HG03025 (cell line): ENCODE measurements around the gene TMEM240.
"Not testable (repeated sequence)": the region's sequence is repeated elsewhere in the genome, so short reads cannot be mapped to it uniquely, and the experiment has no call there.

ENCODE experiments used
- ATAC-seq: cut with Tn5 transposase; IDR thresholded peaks from one replicate; pipeline ENCODE4 v1.9.1; 2021; ENCODE audit warnings: mild to moderate bottlenecking, moderate library complexity; ENCODE audit not compliant: unreplicated experiment, low FRiP score

The TMEM240 gene

DNA sequence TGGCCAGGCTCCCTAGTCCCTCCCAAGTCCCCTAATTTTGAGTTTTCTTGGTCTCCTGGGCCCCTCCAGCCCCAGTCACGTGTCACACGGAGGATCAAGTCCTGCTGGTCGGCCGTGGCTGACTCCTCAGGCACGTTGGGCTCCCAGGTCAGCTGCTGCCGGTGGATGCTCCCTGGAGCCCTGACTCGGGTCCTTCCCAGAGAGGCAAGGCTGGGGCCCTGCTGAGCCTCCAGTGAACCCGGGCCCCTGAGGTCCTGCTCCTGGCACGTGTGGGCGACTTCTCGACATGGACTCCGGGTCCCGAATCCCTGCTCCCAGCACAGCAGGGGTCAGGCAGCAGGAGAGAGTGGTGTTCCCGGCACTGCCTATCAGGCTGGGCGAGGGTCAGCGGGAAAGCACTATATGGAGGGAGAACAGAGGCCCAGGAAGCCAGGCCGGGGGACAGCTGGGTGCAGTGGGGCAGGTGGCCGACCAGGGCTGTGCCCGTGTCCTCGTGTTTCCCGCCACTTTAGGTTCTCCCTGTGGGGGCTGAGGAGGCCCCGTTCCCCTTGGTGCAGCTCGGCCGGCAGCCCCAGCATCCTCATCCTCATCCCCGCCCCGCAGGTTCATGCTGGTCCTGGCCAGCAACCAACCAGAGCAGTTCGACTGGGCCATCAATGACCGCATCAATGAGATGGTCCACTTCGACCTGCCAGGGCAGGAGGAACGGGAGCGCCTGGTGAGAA, 13.2 kb downstream of the TMEM240 start:
- ATAC-seq = no peak

DNA sequence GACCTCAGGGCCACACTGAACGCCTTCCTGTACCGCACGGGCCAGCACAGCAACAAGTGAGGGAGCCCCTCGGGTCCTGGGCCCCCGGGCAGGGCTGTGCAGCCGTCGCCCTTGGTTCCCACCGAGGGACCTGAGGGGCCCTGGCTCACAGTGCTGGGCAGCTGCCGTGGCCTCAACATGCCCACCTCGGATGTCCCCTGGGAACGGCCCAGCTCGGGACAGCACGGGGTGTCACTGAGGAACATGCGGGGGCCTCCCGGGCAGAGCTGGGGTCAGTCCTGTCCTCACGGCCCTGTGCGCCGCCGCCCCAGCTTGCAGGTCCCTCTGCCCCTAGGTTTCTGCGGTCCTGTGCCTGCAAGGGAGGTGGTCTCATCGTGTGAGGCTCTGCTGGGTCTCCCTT, 13.9 kb downstream of the TMEM240 start:
- ATAC-seq = not testable (repeated sequence)

DNA sequence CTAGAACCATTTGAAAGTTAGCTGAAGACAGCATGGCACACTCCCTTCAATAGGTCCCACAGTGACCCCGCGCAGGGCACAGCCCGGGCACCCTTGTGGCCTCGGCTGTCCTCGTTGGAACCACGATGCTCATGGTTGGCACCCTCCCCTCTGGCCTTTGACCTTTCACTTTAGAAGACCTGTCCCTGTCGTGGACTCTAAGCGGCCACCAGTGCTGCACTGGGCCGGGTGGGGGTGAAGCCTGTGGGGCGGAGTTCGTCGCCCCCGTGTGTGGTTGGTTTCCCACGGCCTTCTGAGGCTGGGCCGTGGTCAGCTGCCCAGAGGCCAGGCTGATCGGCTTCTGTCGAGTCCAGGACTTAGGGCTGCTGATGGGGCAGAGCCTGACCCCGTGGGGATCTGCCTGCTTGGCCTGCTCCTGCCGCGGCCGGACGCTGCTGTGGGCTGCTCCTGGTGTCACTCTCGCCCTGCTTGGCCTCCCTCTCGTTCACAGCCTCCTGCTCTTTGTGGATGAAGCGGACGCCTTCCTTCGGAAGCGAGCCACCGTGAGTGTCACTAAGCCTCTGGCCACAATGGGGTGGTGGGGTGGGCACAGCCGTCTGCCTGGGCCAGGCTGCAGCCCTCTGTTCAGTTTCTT, 15.6 kb downstream of the TMEM240 start:
- ATAC-seq = not testable (repeated sequence)

DNA sequence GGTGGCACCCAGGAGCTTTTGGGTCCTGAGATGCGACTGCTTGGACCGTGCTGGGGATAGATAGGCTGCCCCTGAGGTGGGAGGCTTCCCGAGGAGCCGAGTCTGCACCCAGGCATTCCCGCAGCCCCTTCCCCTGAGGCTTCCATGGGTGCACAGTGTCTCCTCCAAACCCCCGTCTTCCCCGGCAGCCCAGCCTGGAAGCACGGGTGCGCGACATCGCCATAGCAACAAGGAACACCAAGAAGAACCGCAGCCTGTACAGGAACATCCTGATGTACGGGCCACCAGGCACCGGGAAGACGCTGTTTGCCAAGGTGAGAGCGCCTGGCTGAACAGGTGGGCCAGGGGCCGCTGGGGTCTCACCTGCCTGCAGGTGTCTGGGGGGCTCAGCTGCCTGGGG, 16.8 kb downstream of the TMEM240 start:
- not testable (repeated sequence) for ATAC-seq

DNA sequence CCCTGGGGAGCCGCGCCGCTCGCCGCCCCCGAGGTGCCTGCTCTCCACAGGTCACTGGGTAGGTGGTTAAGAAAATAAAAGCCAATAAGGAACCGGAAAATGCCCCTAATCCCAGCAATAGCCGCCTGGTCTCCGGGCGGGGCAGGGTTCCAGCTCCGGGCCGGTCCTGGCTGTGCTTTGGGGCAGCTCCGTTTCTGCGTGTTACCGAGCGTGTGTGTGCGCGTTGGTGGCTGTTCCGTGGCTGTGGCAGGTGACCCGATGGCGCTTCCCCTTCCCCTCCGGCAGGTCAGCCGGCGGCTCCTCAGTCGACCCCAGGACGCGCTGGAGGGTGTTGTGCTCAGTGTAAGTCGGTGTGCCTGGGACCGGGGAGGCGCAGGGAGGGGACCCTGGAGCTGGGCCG, 17.2 kb downstream of the TMEM240 start:
- not testable (repeated sequence) for ATAC-seq

DNA sequence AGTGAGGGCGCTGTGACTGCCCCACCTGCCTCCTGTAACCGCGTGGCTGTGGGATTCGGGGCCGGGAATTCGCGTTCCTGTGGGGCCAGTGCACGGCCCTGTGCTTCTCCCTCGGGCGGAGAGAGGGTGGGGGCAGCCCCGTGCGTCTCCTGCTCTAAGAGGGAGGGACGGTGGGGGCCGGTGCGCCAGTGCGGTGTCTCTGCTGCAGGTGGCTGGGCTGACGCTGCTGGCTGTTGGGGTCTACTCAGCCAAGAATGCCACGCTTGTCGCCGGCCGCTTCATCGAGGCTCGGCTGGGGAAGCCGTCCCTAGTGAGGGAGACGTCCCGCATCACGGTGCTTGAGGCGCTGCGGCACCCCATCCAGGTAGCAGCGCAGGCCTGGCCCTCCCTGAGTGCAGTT, 17.9 kb downstream of the TMEM240 start:
- not testable (repeated sequence) for ATAC-seq

DNA sequence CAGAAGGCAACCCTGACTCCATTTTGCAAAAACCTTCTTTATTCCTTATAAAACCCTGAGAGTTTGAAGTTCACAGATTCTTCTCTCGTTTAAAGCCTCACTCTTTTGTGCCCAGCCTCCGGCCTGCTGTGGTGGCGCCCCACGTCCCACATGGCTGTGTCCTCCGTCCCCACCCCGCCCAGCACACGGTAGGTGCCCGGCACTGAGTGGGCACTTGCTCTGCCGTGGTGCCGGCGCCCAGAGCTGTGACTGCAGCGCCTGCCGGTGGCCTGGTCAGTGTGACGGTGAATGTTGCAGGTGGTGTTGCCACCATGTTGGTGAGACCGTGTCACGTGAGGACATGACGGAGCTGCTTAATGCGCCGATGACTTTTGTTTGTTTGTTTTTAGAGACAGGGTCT, 19.1 kb downstream of the TMEM240 start:
- ATAC-seq = no peak

DNA sequence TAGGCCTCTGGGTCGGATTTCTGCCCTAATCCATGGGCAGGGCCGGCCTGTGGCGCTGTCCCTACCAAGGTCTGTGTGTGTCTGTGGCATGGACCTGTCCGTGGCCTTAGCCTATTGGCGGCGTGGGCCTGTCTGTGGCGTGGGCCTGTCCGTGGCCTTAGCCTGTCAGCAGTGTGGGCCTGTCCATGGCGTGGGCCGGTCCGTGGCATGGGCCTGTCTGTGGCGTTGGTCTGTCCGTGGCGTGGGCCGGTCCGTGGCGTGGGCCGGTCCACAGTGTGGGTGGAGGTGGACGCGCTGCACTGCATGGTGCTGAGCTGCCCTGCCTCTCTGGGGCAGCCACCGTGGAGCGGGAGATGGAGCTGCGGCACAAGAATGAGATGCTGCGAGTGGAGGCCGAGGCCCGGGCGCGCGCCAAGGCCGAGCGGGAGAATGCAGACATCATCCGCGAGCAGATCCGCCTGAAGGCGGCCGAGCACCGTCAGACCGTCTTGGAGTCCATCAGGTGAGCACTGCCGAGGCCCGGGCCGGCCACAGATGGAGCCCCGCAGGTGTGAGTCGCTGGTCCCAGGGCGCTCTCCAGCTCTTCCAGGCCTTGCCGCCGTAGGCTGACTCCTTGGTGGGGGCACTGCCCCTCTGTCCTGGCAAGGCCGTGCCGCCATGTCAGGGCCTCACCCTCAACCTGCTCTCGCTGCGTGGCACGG, 20.5 kb downstream of the TMEM240 start:
- not testable (repeated sequence) for ATAC-seq

DNA sequence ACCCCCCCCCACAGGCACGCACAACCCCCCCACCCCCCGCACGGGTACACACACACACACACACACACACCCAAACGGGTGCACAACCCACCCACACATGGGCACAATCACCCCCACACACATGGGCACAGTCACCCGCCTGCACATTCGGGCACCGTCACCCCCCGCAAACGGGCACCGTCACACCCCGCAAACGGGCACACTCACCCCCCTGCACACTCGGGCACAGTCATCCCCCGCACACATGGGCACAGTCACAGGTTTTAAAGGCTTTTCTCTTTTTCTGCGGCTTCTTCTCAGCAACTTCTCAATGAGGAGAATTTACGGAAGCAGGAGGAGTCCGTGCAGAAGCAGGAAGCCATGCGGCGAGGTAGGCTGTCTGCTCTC, 21.8 kb downstream of the TMEM240 start:
- not testable (repeated sequence) for ATAC-seq

DNA sequence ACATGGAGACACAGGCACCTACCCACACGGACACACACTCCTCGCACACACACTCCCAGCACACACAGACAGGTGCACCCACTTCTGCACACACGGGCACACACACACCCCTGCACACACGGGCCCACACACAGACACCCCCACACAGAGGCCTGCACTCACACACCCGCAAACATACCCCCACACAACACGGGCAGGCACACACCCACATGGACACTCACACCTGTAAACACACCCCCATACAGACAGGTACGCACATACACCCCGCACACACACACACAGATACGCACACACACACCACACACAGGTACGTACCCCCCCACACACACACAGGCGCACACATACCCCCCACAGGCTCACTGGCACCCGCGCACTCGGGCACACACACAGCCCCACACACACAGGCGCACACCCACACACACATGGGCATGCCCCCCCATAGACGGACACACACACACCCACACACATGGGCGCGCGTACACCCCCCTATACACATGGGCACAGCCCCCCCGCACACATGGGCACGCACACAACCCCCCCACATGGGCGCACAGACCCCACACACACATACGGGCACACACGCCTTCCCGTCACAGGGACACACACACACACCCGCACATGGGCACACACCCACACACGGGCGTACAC, 22.3 kb downstream of the TMEM240 start:
- no peak for ATAC-seq

DNA sequence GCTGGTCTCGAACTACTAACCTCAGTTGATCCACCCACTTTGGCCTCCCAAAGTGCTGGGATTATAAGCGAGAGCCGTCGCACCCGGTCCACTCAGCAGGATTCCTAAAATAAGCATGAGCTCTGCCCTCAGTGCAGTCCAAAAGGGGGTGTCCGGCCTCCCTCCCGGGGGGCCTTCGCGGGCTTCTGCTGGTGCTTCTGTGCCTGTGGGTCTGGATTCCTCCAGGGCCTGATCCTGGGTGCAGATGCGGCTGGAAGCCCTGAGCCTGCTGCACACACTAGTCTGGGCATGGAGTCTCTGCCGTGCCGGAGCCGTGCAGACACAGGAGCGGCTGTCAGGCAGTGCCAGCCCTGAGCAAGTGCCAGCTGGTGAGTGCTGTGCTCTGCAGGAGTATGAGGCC, 23.5 kb downstream of the TMEM240 start:
- not testable (repeated sequence) for ATAC-seq

DNA sequence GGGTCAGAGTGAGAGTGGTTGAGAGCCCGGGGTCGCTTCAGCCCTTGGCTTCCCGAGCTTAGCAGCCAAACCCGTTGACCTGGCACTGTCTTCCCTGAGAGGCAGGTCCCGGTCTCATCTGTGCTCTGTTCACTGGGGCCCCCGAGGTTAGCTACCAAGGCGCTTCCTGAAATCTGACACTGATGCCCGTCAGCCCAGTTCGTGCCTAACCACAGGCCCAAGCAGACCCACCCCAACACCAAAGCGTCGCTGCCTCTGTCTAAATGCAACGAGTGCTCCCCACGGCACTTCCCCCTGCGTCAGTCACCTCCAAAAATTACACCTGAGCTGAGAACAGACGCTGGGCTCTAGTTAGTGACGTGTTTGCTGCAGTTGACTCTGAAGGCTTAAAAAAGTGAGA, 26.0 kb downstream of the TMEM240 start:
- not testable (repeated sequence) for ATAC-seq

DNA sequence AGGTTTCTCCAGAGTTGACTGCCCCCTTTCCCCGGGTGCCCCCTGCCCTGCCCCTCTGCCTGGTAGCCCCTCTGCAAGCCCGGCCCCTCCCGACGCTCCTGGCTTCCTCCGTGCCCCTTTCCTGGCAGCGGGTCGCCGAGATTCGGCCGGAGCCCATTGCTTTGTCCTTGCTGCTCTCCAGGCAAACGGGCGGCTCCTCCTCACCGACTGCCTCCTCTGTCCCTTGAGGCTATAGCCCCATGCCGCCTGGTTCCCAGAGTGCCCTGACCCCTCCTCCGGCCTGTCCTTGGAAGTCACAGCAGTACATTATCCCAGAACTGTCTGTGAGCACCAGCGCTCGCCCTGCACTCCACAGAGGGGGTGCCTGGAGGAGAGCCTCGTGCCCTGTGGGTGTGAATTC, 26.7 kb downstream of the TMEM240 start:
- not testable (repeated sequence) for ATAC-seq

DNA sequence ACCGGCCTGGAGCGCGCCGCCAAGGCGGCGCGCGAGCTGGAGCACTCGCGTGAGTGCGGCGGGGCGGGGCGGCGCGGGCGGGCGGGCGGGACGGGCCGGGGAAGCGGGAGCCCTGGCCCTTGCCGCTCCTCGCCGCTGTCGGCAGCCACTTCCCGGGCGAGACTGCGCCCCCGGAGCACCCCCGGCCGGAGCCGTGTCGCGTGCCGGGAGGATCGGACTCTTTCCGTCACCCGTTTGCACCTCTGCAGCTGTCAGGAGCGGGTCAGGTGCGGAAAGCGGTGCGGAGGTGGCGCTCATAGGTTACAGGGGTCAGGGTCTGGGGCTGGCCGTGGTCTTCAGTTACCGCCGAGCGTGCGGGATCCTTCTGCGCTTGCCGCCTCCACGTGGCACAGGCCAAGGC, 28.0 kb downstream of the TMEM240 start:
- ATAC-seq = peak; percentile 7

DNA sequence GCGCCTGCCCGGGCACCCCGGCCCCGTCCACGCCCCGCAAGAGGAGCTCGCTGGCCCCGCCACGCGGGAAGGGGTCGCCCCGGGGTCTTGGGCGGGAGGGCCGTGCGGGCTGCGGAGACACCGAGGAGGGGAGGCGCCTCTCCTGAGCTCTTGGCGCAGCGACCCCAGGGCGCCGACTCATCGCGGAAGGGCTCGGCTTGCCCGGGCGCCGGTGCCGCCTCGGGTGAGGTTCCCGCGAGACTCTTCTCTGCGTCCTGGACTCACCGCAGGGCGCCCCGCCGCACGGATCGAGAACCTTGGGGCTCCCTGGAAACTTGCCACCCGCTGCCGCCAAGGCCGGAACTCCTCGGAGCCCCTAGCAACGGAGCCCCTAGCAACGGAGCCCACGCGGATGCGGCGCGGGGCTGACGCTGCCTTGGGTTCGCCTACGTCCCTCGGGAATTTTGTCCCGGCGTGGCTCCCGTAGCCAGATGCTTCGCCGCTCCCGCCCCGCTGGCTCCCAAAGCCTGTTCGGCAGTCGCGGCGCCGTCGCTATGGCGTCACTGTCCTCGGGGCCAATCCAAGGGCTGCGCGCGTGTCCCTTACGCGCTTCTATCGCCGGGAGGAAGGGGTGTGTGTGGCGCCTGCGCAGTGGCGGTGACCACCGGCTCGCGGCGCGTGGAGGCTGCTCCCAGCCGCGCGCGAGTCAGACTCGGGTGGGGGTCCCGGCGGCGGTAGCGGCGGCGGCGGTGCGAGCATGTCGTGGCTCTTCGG, 28.7 kb downstream of the TMEM240 start, which contains the start of gene ATAD3A:
Gene ATAD3A (plus strand): TSS at position 630 of the 753 bp plus-strand sequence. CDS start 107 bp downstream, at position 737.
- peak; percentile 76 for ATAC-seq

DNA sequence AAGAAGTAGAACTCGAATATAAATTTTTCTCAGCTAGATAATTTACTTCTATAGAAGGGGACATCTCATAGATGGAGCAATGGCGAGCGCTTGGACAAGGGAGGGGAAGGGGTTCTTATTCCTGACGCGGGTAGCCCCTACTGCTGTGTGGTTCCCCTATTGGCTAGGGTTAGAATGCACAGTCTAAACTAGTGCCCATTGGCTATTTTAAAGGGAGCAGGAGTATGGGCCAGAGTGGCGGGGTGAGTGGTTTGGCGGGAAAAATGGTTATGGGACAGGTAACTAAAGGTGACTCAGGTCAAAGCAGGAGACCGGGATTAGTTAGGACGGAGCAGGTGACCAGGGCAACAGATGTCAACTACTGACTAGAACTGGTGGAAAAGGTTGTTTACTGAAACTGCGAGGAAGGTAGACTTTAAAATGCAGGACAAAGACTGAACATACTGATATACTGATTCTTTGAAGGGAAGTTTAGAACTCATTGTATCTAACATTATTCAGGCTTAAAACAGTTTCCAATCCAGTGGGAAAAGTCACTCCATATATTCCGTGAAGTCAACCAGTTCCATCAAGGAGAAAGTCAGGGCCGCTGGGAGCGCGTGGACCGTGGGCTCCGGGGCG, 29.4 kb downstream of the TMEM240 start:
- no peak for ATAC-seq

DNA sequence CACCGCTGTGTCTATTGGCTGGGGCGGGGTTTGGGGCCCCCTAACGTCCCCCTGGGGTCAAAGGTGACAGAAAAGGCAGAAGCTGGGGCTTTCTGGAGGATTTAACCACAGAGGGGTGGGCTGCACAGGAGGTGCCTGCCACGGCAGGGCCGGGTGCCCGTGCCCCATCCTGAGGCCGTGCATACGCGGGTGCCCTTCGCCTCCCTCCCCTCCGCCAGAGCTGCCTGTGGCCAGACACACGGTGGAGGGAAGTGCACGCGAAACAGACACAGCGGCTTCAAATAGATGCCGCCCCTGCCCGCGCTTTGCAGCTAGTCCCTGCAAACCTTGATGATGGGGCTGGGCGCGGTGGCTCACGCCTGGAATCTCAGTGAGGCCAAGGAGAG, 31.0 kb downstream of the TMEM240 start:
- ATAC-seq = not testable (repeated sequence)

DNA sequence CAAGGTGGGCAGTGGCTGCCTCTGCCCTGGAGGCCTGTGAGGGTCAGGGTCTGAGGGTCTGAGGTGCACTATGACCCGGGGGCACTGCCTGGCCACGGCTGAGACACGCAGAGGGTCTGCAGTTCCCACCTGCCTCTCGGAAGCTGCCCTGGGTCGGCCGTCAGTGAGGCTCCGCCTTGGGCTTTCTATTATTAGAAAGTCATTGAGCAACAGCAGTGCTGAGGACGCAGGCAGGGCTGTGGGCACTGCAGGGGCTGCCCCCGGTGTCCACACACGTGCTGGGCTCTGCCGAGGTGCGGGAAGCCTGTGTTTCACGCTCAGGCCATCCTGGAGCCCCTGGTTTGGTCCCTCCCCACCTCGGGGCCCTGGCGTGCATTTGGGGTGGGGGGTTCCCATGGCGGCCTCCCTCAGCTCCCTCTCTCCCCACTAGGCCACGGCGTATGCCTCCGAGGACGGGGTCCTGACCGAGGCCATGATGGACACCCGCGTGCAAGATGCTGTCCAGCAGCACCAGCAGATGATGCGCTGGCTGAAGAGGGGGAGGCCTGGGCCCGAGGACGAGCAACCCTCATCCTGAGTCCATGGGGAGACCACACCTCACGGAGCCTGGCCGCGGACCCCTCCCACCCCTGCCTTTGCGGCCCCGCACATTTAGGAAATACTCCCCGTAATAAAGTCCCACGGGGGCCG, 31.5 kb downstream of the TMEM240 start:
- not testable (repeated sequence) for ATAC-seq

DNA sequence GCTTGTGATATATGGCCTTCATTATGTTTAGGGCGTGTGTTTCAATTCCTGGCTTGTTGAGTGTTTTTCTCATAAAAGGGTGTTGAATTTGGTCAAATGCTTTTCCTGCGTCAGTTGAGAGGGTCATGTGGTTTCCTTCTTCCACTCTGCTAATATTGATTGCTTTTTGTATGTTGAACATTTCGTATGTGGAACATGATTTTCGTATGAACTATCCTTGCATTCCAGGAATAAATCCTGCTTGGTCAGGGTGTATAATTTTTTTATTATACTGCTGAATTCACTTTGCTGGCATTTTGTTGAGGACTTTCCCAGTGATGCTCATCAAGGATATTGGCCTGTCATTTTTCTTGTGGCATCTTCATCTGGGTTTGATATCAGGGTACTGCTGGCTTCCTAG, 33.1 kb downstream of the TMEM240 start:
- no peak for ATAC-seq
